ENCODE data around the gene EFCAB8.

The EFCAB8 gene

DNA sequence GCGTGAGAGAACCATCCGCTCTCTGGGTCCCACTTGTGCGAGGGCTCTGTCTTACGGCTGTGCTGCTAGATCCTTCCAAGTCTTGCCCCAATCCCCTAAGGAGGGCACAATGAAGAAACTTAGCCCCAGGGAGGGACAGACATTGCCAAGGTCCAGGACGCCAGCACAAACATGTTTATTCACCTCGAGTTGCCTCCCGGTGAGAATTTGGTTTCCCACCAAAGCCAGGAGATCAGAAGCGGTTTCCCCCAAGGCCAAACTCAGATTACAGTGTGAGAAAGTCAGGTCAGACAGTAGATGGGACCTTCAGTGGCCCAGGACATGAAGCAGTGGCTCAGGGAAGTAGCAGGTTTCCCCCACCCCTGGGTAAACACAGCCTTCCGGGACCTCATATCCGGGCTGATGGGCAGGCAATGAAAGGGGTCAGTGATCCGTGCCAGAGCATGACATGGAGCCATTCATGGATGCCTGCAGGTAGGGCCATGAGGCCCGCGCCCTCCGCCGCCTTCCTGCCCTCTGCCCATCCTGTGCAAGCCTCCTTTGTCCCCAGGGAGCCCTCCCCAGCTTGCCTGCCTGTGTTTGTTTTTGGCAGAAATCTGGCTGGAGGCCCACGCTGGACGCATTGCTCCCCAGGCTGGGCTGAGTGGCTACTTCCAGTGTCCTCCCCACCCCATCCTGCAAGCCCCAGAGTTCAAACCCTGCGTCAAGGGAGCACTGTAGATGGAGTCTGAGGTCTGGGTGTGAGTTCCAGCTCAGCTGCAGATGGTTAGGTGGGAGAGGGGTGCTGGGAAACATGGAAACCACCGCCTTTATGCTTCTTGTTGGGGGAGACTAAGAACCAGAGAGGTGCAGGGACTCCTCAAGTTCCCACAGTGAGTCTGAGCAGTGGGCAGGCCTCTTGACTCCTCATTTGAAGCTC, 150.8 kb downstream of the EFCAB8 start:
- no peak for DNase-seq

DNA sequence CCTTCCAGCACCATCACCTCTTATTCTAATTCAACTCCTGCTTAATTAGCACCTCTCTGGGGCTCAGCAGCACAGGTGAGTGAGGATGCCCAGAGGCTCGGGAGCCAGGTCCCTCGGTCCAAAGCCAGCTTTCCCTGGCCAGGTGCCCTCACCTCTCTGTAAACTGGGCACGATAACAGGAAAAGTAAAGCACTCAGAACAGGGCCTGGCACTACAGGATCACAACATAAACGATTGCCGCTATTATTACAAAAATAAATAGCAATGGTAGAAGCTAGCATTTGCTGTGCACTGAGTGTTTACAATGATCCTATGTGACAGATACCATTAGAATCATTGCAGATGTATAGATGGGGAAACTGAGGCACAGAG, 151.4 kb downstream of the EFCAB8 start:
- no peak for DNase-seq

DNA sequence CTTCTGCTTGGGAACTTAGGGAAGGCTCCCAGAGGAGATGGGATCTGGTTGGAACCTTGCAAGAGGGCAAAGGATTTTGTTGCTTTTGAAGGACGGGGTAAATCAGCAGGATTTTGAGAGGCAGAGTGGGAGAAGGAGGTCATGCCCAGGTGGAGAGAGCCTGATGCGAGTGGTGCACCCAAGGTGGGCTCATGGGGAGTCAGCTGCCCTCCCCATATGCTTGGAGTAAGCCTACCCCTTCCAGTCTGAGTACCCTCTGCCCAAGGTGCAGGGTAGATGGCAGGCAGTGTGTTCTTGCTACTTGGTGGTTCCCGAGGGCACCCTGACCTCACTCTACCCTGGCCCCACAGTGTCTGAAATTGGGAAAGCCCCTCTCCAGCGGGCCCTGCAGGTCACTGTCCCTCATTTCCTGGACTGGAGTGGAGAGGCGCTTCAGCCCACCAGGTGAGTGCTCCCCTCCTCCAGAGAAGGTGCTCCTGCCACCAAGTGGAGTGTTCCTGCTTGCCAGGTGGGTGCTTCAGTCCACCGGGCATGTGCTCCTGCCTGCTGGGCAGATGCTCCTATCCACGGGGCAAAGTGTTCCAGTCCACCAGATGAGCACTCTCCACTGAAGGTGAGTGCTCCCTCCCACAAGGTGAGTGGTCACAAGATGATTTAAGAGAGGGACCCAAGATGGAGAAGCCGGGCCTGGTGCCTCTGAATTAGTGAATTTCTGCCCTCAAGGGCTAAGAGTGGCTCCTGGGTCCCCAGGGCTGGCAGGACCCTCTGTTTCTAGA, 152.1 kb downstream of the EFCAB8 start:
- no peak for DNase-seq

Data from suppressor macrophage (primary cell).